Panc1 (cell line): Measurements from ENCODE around the gene SFTPA1.

Experiments
- CTCF ChIP-seq: fragments of 450-650 bp; IDR thresholded peaks from 2 replicates; pipeline ENCODE4 v1.5.1; 2017; ENCODE audit warnings: mild to moderate bottlenecking
- POLR2AphosphoS5 ChIP-seq: IDR thresholded peaks from 2 replicates; pipeline ENCODE4 v1.6.1; 2012; ENCODE audit warnings: mild to moderate bottlenecking, low read depth, low read length, moderate library complexity
- REST ChIP-seq, 2 experiments: IDR thresholded peaks; 2 replicates each; pipeline ENCODE4 v1.6.1; 2011 to 2012; ENCODE audit warnings: low read depth in 2 of 2, control low read depth in 1 of 2, low read length in 1 of 2, mild to moderate bottlenecking in 1 of 2, moderate library complexity in 1 of 2; ENCODE audit not compliant: insufficient read depth in 1 of 2
- SIN3A ChIP-seq: IDR thresholded peaks from 2 replicates; pipeline ENCODE4 v1.6.1; 2012; ENCODE audit warnings: low read depth, mild to moderate bottlenecking, low read length, moderate library complexity, borderline replicate concordance; ENCODE audit not compliant: insufficient read depth

GRCh38 chr10:79588800-79589199 is 21.9 kb upstream of the SFTPA1 start:
- TF ChIP-seq CTCF: no peak
- TF ChIP-seq POLR2AphosphoS5: no peak
- TF ChIP-seq SIN3A: no peak
- no peak for TF ChIP-seq REST (IDR thresholded peaks at IDR 0.05; ENCODE audit: insufficient read depth in 1 of 2, low read depth in 2 of 2, low read length in 1 of 2)
